Chondrocyte (in vitro differentiated cells): Measurements from ENCODE around the gene RBM19. TPM values are rescaled to one million over a fixed set of nuclear protein-coding genes. Genes with fewer than 3 reads are reported as not detected.

ENCODE experiments used
- DNase-seq: peaks from one replicate; pipeline ENCODE4 v3.0.0; 2021; ENCODE audit warnings: mixed read lengths, low spot score
- H3K27ac Mint-ChIP-seq: one replicate; pipeline ENCODE4 v1.8.0; 2021; ENCODE audit warnings: mild to moderate bottlenecking, moderate library complexity, mixed read lengths; ENCODE audit not compliant: unreplicated experiment
- H3K27me3 Mint-ChIP-seq: 2 replicates; pipeline ENCODE4 v1.8.0; 2021; ENCODE audit warnings: low read depth, mixed read lengths
- H3K36me3 Mint-ChIP-seq: 2 replicates; pipeline ENCODE4 v1.8.0; 2021; ENCODE audit warnings: low read depth, mixed read lengths
- H3K4me1 Mint-ChIP-seq: 2 replicates; pipeline ENCODE4 v1.8.0; 2021; ENCODE audit warnings: low read depth, mild to moderate bottlenecking, mixed read lengths
- H3K4me3 Mint-ChIP-seq: one replicate; pipeline ENCODE4 v1.8.0; 2021; ENCODE audit warnings: mild to moderate bottlenecking, moderate library complexity, mixed read lengths; ENCODE audit not compliant: unreplicated experiment
- H3K9me3 Mint-ChIP-seq: 2 replicates; pipeline ENCODE4 v1.8.0; 2021; ENCODE audit warnings: low read depth, mixed read lengths
- CTCF ChIP-seq: fragments of 200-600 bp; sonication (generic); IDR thresholded peaks from 2 replicates; pipeline ENCODE4 v1.5.0; 2021; ENCODE audit warnings: antibody characterized with exemption, mild to moderate bottlenecking, moderate library complexity
- total RNA-seq: library from RNA; stranded (reverse); gene quantifications from 3 replicates; pipeline ENCODE4 v1.2.1, GENCODE V29; 2021

The RBM19 gene
- total RNA-seq, 1 donor from 2014 or later = 16.2 TPM

- no peaks in the 10 kb centered on the region for H3K9me3 Mint-ChIP-seq
- peak; percentile 50 for DNase-seq
- no peak overlapping the region for H3K4me3 Mint-ChIP-seq
- H3K4me1 Mint-ChIP-seq = no peaks in the 10 kb centered on the region
- no peak for TF ChIP-seq CTCF
- H3K27ac Mint-ChIP-seq = no peak overlapping the region
- peaks cover 2% of the 10 kb centered on the region for H3K36me3 Mint-ChIP-seq
- no peaks in the 10 kb centered on the region for H3K27me3 Mint-ChIP-seq
Observed at GRCh38 chr12:113899561-113900471, 66.3 kb downstream of the RBM19 start.

- Mint-ChIP-seq H3K9me3 (no peaks in the 10 kb centered on the region), H3K4me3 (no peak overlapping the region), H3K36me3 (peaks cover 2% of the 10 kb centered on the region), H3K27ac (no peak overlapping the region), H3K4me1 (no peaks in the 10 kb centered on the region), H3K27me3 (no peaks in the 10 kb centered on the region)
- TF ChIP-seq CTCF = no peak
- DNase-seq = peak; percentile 36
Observed at GRCh38 chr12:113899042-113899560, 67.0 kb downstream of the RBM19 start.

GRCh38 chr12:113898466-113898865, 67.7 kb downstream of the RBM19 start:
- no peaks in the 10 kb centered on the region for H3K9me3 Mint-ChIP-seq
- peaks cover 2% of the 10 kb centered on the region for H3K36me3 Mint-ChIP-seq

GRCh38 chr12:113897406-113897805, 68.7 kb downstream of the RBM19 start:
- H3K27ac Mint-ChIP-seq = no peak overlapping the region
- TF ChIP-seq CTCF = no peak
- peak; percentile 40 for DNase-seq

More at GRCh38 chr12:113898466-113898865, 67.7 kb downstream of the RBM19 start:
- Mint-ChIP-seq H3K27me3 (no peaks in the 10 kb centered on the region), H3K27ac (no peak overlapping the region), H3K4me1 (no peaks in the 10 kb centered on the region), H3K4me3 (no peak overlapping the region)
- no peak for TF ChIP-seq CTCF
- DNase-seq = no peak

GRCh38 chr12:113896841-113897240, 69.3 kb downstream of the RBM19 start:
- DNase-seq = no peak
- Mint-ChIP-seq H3K36me3 (peaks cover 2% of the 10 kb centered on the region), H3K9me3 (no peaks in the 10 kb centered on the region)

More at GRCh38 chr12:113897406-113897805, 68.7 kb downstream of the RBM19 start:
- no peak overlapping the region for H3K4me3 Mint-ChIP-seq
- H3K9me3 Mint-ChIP-seq = no peaks in the 10 kb centered on the region
- H3K36me3 Mint-ChIP-seq = peaks cover 2% of the 10 kb centered on the region
- peaks cover under 1% of the 10 kb centered on the region for H3K4me1 Mint-ChIP-seq
- H3K27me3 Mint-ChIP-seq = no peaks in the 10 kb centered on the region

More at GRCh38 chr12:113896841-113897240, 69.3 kb downstream of the RBM19 start:
- TF ChIP-seq CTCF = no peak
- Mint-ChIP-seq H3K4me3 (no peak overlapping the region), H3K27me3 (no peaks in the 10 kb centered on the region), H3K27ac (no peak overlapping the region), H3K4me1 (peaks cover 4% of the 10 kb centered on the region)
